ENCODE data around the gene AWAT1. TPM values are rescaled to one million over a fixed set of nuclear protein-coding genes. Genes with fewer than 3 reads are reported as not detected.
"Not testable (repeated sequence)": the region's sequence is repeated elsewhere in the genome, so short reads cannot be mapped to it uniquely, and the experiment has no call there.

Gene AWAT1
- total and polyA plus RNA-seq, 2 donors (not counting 3 experiments of a cell fraction or from before 2014, with no cell fraction given), result not detected

DNA sequence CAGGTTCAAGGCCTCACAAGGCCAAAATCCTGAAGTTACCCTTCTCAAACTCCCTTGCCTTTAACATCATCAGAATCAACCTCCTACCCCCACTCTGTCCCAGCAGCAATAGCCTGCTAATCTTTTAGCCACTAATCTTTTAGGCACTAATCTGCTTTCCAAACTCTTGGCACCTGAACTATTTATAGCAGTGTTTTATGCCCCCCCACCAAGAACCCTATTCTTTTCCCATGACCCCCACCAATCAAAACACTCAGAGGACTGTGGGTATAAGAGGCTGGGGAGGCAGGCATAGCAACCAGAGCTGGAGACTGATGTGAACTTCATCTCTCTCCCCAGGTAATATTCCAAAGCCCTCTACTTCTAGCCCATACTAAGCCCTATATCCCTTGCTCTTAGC lies 33.6 kb downstream of the AWAT1 start, which contains the start of gene ARR3:
TSS of gene ARR3 (plus strand) at position 301 of the 400 bp plus-strand sequence. CDS start 1,052 bp downstream, outside the sequence.
- DNase-seq (ENCODE audit: low read depth, low spot score) (no peak), FAIRE-seq (no peak)
- H3K4me2 ChIP-seq (ENCODE audit: insufficient read depth, low read length), result no peak within 1 kb of the TSS
- dilution Hi-C loops (cut with MboI; ENCODE audit: extremely low pct_ligation_motif_present, low sequenced_read_pairs), result no loop called here
- H3K9ac ChIP-seq (replicated peaks; ENCODE audit: extremely low read depth, insufficient read depth, low read length), result no peak within 1 kb of the TSS
- H3K27me3 ChIP-seq (ENCODE audit: control insufficient read depth in 2 of 2, insufficient read depth in 2 of 2, low read length in 2 of 2), result no peaks in the 10 kb centered on the region
- H3K9me3 ChIP-seq (replicated peaks; ENCODE audit: control insufficient read depth, insufficient read depth, low read length), result no peaks in the 10 kb centered on the region
- H3K27ac ChIP-seq (ENCODE audit: insufficient read depth, low read depth, low read length), result no peak within 1 kb of the TSS
- no peak within 1 kb of the TSS for H3K4me3 ChIP-seq (replicated peaks in 1 of 3; ENCODE audit: insufficient read depth in 1 of 3, low read depth in 1 of 3, low read length in 3 of 3)
- no peaks in the 10 kb centered on the region for H3K36me3 ChIP-seq (ENCODE audit: control insufficient read depth in 2 of 2, extremely low read depth in 1 of 2, insufficient read depth in 2 of 2, low read length in 2 of 2)
- H3K79me2 ChIP-seq (ENCODE audit: control insufficient read depth, insufficient read depth, low read length), result no peaks in the 10 kb centered on the region
- intact Hi-C loops (cut with micrococcal nuclease), result no loop called here
- ChIA-PET CTCF (no interaction called here), POLR2A (no interaction called here)
- H2AFZ ChIP-seq (ENCODE audit: low read depth, low read length), result no peak within 1 kb of the TSS
- H3K4me1 ChIP-seq (ENCODE audit: control insufficient read depth, extremely low read depth, insufficient read depth, low read length), result no peaks in the 10 kb centered on the region
- no TSS peak for BruUV-seq (replicated peaks)
- H3K9me1 ChIP-seq (replicated peaks; ENCODE audit: control insufficient read depth, extremely low read depth, insufficient read depth, low read length), result no peaks in the 10 kb centered on the region
- H4K20me1 ChIP-seq (replicated peaks; ENCODE audit: control insufficient read depth, extremely low read depth, insufficient read depth, low read length), result no peaks in the 10 kb centered on the region
- TF ChIP-seq JUN (IDR thresholded peaks at IDR 0.05; ENCODE audit: borderline replicate concordance, insufficient read depth, insufficient read length, low read depth), result no peak
- no peak for TF ChIP-seq FOS (IDR thresholded peaks at IDR 0.05; ENCODE audit: borderline replicate concordance, insufficient read depth, low read length)
- TF ChIP-seq, protein P1, sequence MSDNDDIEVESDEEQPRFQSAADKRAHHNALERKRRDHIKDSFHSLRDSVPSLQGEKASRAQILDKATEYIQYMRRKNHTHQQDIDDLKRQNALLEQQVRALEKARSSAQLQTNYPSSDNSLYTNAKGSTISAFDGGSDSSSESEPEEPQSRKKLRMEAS (IDR thresholded peaks at IDR 0.05; ENCODE audit: insufficient read depth, insufficient read length), result no peak
- no peak for TF ChIP-seq MYC (IDR thresholded peaks at IDR 0.05; ENCODE audit: low read depth, low read length)
- no peak for TF ChIP-seq EZH2 (IDR thresholded peaks at IDR 0.05; ENCODE audit: borderline replicate concordance, low read depth, low read length, severe bottlenecking)
- no peak for TF ChIP-seq POLR2A (IDR thresholded peaks at IDR 0.05; ENCODE audit: low read depth, low read length)

DNA sequence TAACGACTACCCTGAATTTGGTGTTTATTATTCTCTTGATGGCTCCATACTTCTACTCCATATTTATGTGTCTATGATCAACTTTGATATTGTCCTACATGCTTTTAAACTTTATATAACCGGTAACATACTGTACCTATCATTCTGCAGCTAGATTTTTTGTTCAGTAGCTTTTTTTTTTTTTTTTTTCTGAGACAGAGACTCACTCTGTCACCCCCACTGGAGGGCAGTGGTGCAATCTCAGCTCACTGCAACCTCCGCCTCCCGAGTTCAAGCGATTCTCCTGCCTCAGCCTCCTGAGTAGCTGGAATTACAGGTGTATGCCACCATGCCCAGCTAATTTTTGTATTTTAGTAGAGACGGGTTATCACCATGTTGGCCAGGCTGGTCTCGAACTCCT lies 39.6 kb downstream of the AWAT1 start:
- POLR2A ChIA-PET; DNase-seq (ENCODE audit: low read depth, low spot score); H4K20me1 ChIP-seq (replicated peaks; ENCODE audit: control insufficient read depth, extremely low read depth, insufficient read depth, low read length); H3K36me3 ChIP-seq (ENCODE audit: control insufficient read depth in 2 of 2, extremely low read depth in 1 of 2, insufficient read depth in 2 of 2, low read length in 2 of 2); H3K4me2 ChIP-seq (ENCODE audit: insufficient read depth, low read length); FAIRE-seq; H3K4me3 ChIP-seq (replicated peaks in 1 of 3; ENCODE audit: insufficient read depth in 1 of 3, low read depth in 1 of 3, low read length in 3 of 3); dilution Hi-C loops (cut with MboI; ENCODE audit: extremely low pct_ligation_motif_present, low sequenced_read_pairs); H3K27me3 ChIP-seq (ENCODE audit: control insufficient read depth in 2 of 2, insufficient read depth in 2 of 2, low read length in 2 of 2); H3K9me1 ChIP-seq (replicated peaks; ENCODE audit: control insufficient read depth, extremely low read depth, insufficient read depth, low read length); H3K79me2 ChIP-seq (ENCODE audit: control insufficient read depth, insufficient read depth, low read length); BruUV-seq (replicated peaks); H3K9ac ChIP-seq (replicated peaks; ENCODE audit: extremely low read depth, insufficient read depth, low read length); H2AFZ ChIP-seq (ENCODE audit: low read depth, low read length); H3K27ac ChIP-seq (ENCODE audit: insufficient read depth, low read depth, low read length); H3K4me1 ChIP-seq (ENCODE audit: control insufficient read depth, extremely low read depth, insufficient read depth, low read length); intact Hi-C loops (cut with micrococcal nuclease); H3K9me3 ChIP-seq (replicated peaks; ENCODE audit: control insufficient read depth, insufficient read depth, low read length): not testable (repeated sequence)
- CTCF ChIA-PET, result interaction anchor here (1.0 kb wide), 1 partner anchor 16 kb away, joined by 5 read pairs; the partner anchor contains the start of genes KIF4A and PDZD11
